EL (cell line): Measurements from ENCODE around the gene TENM4.
A peak's percentile ranks its signal among the peaks of the same experiment; 100 is the strongest.
"Not testable (repeated sequence)": the region's sequence is repeated elsewhere in the genome, so short reads cannot be mapped to it uniquely, and the experiment has no call there.

Experiments used
- DNase-seq: peaks from one replicate; pipeline ENCODE4 v3.0.0-alpha.2; 2016

Gene TENM4

DNA sequence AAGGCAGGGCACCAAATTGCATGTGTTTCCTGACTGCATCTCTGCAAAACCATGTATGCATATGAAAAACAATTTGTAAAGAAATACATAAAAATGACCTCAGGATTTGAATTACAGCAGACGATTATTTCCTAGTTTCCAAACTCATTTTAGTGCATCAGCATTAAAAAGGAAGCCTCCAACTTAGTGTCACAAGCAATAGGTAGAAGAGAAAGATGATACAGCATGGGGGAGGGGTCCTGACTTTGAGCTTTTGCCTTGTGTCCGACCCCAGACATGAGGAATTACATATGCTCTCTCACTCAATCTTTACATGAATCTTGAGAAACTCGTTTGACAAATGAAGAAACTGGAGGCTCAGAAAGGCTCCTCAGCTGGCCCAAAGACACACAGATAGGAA is 571.5 kb downstream of the TENM4 start:
- DNase-seq: no peak

DNA sequence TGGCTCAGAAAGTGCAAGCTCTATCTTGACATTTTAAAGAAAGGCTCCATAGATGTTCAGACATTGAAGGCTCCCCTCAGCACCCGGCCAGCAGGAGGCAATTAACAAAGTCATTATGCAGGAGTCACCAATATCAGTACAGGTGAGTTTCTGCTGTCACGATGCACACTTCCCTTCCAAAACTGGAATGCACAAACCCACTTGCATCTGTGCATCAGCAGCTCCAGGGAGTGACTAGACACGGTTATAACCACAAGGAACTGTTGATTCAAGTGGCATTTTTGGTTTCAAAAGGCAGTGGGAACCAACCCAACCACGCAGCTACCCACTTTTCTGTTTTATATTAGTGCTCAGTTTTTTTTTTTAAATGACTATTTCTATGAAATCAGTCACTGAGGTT is 572.3 kb downstream of the TENM4 start:
- DNase-seq: no peak

DNA sequence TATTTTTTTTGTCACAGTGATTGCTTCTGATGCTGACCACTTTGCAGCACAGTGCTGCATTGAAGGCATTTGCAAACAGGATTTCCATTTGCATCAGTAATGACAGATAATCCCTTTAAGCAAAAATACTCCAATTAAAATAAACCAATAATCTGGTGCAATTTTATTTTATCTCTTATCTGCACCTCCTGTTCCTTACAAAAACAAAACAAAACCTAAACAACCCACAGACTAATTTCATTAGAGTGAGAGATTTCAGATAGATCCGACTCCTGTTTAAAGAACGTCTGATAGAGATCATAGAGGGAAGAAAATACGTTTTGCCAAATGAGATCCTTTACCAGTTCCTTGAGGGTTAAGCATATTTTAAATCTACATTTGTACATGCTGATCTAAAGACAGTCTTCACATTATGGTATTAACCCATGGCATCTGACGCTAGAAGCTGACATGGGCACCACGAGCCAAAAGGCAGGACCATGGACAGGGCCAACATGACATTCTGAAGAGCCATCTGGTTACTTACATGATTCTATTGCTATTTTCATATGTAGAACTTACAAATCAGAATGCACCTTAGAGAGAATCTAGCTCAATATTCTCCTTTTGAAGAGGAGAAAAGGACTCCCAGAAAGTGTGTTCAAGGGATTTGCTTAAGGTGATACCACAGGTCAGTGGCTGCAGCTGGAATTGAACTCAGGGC is 580.0 kb downstream of the TENM4 start:
- DNase-seq: peak; percentile 1

DNA sequence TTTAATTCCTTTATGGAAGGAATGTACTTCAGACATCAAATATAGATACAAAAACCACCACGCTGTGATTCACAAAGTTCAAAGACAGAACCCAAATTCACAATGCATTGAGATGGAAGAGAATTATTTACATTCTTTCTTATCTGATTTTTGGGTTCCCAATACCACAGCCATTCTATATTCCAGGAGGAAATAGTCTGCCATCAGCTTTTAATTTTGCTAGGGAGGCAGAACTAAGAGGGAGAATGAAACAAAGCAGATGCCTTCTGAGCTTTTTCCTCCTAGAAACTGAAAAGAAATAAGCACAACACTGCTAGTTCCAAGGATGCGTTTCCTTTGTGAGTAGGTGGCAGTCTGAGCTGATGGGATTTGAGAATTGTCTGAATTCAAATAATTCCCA is 583.1 kb downstream of the TENM4 start:
- DNase-seq: no peak

DNA sequence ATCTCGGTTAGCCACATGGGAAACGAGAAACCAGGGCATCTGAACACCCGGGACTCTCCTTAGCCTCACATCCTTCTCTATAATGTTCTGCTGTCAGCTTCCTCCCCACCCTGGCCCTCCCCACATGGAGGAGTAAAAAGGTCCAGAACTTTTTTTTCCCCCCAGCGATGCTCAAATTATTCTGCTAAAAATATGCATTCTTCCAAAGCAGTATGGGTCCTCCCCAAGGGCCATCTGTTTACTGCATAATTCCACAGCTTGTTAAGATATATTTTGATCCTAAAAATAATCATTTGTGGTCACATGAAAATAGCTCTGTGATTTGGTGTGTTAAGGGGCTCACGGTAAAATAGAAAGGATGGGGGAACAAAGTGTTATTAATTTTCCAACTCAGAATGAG is 584.6 kb downstream of the TENM4 start:
- no peak for DNase-seq

DNA sequence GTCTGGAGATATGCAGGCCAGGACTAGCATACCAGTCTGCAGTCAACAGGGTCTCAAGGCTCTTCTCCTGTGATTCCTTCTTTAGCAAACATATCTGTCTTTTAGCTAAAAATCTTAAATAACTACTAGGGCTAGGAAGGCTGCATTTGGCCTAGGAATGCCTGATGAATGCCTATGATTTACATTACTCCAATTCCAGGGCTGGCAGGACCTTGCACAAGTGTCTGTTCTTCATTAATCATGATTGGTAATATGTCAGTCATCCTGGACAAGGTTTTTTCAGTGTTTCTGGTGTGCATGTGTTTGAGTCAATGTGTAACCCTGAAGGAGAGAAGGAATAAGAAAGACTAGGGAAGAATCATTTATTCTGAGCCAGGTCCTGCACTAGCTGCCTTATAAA is 585.7 kb downstream of the TENM4 start:
- DNase-seq: no peak

DNA sequence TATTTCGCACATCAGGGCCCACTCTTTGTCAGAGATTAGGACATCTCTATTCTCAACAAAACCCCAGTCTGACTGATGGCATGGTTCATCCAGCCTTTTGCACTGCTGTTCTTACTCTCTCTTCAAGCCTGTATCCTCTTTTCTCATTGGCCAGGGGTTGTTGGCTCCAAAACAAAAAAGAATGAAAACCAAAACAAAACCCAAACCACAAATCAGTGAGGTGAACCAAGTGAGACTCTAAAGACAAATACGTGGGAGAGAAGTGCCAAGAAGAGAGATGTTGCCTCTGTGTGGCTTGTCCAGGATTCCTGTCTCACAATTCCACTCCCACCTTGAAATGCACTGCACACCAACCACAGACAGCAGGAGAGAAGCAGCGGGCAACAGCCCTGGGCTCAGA is 587.3 kb downstream of the TENM4 start:
- no peak for DNase-seq

DNA sequence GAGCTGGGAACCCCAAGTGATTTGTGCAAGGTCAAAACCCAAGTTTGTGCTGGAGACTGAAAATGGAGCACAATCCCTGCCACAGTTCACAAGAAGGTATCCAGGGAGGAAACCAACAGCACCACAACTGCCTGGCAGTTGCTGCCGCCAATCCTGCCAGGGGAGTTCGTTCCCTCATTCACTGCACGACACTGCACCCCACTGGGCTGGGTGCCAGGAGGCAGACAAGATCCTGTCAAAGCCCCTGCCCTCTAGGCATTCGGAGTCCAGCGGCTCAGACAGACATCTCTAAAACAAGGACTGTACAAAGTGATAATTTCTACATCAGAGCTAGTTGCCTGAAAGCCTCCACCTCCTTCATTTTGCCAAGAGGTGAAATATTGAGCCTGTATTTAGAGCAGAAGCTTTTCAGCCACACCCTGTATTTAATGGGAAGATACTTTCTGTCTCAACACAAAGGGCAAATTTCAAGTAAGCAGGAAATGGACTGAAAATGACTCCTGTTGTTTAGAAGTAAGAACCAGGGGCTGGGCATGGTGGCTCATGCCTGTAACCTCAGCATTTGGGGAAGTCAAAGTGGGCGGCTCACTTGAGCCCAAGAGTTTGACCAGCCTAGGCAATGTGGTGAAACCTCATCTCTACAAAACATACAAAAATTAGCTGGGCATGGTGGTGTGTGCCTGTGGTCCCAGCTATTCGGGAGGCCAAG is 588.8 kb downstream of the TENM4 start:
- DNase-seq: no peak

DNA sequence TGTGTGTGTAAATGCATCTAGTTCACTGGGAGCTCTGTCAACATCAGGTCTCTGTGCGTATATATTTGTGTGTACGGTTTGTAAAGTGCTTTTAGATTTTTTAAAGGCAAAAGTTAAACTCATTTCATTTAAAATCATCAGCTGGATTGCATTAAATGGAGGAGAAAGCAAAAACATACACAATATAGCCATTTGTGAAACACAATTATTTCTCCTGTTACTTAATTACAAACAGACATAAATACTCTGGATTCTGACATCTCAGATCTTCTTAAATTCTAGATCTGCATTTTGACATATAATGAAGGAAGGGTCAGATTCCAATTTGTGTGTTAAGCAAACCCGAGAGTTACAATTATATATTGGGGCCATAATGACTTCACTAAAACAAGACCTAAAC is 590.8 kb downstream of the TENM4 start:
- no peak for DNase-seq

DNA sequence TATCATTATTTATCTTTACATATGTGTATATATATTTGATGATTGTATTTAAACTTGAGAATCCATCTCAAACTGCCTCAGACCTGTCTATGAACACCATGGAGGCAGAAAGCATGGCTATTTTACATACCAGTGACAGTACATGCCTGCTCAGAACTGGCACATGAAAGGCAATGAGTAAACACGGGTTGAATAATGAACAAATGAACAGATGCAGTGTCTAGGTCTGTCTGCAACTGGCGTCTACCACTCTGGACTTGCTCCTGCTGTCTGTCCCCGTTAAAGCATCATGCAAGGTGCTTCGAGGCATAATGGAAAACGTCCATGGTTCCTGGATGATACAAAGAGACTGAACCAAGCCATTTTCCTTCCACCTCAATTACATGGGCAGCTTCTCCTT is 594.6 kb downstream of the TENM4 start:
- no peak for DNase-seq

DNA sequence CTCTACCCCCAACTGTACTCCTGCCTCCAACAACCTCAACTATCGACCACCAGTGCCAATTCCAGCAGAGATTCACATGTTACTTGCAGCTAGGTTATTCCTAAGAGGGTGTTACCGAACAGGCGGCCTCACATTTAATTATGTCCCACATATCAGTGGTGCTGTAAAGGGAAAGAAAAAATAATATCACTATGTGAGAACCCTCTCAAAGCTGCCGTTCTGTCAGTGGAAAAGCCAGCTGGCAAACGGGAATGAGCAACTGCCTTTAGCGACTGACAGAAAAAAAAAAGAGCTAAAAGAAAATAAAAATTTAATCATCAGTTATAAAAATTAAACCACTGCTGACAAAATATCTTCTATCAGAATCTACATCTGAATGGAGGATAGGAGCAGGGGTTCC is 595.3 kb downstream of the TENM4 start:
- DNase-seq: no peak

DNA sequence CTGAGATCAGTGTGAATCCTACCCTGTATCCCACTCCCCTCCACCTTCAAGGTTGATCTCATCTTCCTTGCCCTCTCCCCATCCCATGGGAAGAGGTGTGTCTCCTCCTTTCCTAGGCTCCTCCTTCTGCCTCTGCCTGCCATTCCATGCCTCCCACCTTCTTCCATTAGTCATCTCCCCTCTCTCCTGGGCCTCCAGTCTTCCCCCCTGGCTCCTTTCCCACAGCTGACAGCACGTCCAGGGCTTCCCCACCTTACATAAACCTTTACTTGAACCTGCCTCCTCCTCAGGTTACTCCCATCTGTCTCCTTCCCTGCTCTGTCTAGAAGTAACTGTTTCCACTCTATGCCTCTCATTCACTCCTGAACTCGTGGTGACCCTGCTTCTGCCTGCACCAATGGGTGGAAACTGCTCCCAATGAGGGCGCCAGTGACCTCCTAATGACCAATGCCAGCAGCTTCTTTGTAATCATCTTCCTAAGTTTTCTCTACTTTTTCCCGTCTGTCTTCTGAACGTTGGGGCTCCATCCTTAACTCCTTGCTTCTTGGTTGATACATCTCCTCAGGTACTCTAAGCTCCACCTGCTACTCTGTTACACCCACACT is 599.3 kb downstream of the TENM4 start:
- DNase-seq: no peak

DNA sequence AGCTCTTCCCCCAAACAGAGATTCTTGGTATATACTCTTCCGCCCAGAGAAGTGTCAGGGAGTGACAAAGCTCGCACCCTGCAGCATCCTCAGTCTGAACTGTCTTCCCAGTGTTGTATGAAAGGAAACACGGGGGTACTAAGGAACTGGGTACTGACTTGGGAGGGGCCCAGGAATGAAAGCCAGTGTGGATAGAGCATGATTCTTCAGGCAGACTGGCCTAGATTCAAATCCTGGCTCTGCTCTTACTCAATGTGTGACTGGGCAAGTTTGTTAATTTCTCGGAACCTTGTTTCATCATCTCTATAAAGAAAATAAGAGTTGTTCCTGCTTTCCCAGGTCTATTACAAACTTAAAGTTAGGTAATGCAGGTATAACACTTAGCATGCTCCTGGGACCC is 600.2 kb downstream of the TENM4 start:
- no peak for DNase-seq

DNA sequence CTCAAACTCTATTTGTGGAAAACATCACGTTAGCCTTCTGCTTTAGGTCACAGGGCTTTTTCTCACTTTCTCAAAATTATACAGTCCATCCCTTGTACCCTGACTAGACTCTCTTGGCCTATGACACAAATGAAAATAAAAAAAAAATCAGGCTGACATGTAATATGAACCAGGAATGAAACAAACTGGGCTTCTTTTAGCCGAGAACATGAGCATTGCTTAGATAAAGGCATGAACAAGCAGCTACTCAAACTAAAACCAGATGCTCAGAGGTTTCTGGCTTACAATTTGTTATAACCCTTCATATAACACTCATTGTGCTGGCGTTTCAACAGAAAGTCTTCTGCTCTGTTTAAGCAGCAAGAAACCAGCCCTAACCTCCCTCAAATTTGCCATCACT is 600.6 kb downstream of the TENM4 start:
- DNase-seq: no peak

DNA sequence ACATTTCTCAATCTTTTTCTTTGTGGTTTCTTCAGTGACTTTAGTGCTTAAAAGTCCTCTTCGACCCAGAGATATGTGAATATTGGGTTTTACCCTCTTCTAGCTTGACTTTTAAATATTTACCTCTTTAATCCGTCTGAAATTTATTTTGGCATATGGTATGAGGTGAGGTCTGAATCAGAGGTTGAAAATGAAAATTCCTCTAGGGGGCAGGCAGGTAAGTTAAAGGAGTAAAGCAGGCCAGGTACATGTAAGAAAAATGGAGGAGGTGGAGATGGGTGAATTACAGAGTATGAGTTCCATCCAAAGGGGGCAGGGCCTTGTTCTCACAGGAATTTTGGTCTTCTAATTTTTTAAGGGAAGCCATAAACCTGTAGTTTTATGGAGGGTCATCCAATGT is 602.4 kb downstream of the TENM4 start:
- no peak for DNase-seq

DNA sequence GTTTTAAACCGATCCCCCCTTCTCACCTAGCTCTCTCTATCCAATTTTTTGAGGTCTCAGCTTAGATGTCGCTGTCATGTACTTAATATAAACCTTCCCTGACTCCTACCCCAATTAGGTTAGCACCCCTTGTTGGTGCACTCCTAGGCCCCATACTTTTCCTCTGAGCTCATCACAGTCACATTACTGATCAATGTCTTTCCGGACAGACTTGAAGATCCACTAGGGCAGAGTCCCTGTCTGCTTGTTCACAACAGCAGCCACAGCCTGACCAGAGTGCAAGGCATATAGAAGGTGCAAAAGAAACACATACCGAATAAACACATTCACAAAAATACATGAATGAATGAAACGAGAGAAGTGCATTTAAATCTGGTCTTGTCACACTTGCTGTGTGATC is 605.2 kb downstream of the TENM4 start:
- DNase-seq: no peak

DNA sequence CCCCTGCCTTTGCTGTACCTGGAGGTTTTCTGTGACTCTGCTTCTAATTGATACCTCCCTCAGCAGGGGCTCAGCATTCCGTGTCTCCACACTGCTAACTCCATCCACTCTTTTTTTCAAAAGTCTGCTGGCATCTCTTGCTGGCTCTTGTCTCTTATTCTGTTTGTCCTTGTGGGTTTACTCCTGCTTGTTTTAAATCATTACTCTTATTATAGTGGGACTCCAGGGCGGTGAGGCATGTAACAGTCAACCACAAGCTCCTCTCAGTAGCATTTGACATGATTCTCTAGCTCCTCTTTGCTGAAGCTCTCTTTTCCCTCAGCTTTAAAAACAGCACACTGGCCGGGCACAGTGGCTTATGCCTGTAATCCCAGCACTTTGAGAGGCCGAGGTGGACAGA is 605.9 kb downstream of the TENM4 start:
- no peak for DNase-seq

DNA sequence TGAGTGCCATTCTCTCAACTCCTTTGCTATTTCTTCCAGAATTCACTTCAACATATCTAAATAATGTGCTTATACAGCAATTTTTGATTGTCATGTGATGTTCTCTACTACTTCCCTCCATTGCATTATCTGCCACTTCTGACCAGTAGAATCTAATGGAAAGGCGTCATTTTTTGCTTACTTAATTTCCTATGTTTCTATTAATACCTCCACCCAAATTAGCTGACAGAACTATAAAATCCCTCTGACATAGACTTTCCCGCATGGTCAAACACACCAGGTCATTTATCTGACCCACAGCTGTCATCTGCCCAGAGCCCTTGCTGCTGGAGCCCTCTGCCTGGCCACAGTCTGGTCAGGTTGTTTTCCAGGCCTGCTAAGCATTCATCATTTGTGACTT is 607.6 kb downstream of the TENM4 start:
- DNase-seq: no peak

DNA sequence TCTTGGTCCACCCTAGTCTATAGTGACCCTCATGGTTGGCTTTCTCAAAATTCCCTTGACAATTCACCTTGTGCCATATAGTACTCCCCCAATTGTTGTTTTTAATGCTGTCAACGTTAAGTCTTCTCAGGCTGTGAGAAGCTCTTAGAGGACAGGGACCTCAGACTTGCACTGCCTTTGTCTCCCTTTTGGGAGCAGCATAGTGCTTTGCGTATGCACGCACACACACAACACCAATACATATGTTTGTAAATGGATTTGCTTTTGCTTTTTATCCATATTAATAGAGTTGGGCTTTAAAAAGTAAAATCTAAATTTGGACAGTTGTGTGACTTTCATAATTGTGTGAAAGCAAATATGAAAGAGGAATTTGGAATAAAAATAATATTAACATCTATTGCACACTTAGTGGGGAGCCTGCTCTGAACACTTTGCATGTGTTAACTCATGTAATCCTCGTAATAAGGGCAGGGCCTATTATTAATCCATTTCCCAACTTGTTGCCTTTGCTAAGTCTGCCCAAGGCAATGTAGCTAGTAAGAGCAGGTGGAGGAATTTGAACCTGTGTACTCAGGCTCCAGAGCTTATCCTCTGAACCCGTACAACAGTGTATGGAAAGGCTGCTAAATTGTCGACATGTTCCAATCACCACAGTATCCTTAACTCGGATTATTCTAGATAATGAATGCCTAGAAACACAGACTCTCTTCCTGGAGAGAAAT is 608.4 kb downstream of the TENM4 start:
- DNase-seq: no peak

DNA sequence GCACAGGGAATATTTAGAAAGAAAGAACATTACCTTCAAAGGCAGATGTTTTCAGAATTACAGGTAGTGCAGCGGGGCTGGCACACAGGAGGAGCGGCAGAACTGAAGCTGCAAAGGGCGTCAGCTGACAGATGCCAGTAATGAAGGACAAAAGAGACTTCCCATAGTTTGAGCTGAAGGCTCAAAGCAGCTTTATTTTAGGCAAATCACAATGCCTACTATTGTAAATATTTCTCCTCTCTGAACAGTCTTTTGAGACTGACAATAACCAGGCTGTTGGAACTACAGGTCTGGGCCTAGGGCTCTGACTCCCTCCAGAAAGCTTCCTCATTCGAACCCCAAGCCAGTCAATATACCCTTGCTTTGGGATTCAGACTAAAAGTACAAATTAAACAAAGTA is 609.3 kb downstream of the TENM4 start:
- no peak for DNase-seq

DNA sequence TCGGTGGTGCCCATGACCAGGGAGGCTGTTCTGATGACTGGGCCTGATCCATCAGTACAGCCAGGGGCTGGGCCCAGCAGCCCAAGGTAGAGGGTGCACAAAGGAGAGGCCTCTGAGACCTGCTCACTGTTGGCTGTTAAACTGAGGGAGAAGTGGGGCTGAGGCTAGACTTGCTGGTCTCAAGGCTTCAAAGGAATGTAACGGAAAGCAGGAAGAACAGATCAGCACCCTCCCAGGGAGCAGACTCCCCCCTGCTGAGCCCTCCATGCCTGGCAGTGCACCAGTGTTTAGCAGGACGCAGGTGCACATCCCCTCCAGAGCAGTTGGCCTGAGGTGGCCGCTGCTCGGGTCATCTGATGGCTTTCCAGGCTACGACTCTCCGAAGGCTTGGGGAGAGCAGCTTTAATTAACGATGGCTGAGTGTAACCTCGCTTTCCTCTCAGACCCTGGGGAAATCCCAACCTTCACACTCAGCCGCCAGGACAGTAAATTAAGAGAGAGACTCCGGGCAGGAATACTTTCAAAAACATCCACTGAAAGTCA is 610.5 kb downstream of the TENM4 start:
- no peak for DNase-seq

DNA sequence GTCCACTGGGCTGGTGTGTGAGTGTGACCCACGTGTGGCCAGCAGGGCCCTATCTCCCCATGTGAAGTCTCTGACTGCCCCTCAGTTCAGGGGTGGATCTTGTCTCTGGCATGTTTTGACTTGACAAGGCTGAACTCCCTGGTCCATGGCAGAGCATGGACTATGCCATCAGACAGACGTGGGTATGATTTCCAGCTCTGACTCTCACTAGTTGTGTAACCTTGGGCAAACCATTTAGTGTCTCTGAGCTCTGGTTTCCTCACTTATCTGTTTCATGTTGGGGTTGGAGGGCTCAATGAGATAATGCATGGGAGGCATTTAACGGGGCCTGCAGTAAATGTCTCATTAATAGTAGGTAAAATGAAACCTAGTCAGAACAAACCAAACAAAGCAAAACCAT is 611.7 kb downstream of the TENM4 start:
- DNase-seq: no peak

DNA sequence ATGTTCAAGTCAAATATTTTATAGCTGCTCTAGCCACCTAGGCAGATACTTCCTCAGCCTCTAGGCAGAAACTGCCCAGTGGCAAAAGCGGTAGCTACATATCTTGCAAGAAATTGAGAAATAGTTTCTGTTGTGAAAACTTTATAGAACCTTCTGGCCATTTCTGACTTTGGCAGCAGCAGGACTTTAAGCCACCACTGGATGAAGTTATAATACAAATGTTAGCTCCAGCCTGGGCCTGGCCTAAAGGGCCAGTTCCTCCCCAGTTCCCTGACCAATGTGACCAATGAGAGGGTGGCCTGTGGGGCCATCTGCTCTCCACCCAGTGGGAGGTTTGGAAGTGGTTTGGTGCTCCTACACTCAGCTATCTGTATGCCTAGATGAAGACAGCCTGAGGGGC is 612.2 kb downstream of the TENM4 start:
- DNase-seq: no peak

DNA sequence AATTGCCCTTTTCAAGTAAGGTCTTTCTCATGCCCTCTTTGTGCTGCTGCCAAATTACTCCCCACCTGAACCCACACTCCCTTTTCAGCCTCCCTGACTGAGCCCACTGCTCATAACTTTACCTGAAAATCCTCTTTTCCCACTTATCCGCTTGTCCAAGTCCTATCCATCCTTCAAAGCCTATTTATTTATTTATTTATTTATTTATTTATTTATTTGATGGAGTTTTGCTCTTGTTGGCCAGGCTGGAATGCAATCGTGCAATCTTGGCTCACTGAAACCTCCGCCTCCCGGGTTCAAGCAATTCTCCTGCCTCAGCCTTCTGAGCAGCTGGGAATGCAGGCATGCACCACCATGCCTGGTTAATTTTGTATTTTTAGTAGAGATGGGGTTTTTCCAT is 613.5 kb downstream of the TENM4 start:
- DNase-seq: not testable (repeated sequence)
